Caco-2 (cell line): Measurements from ENCODE around the gene SLC4A5. TPM values are rescaled to one million over a fixed set of nuclear protein-coding genes. Genes with fewer than 3 reads are reported as not detected.

ENCODE experiments used
- BruUV-seq: library from RNA; stranded (reverse); fragments of 400-500 nt; replicated peaks from 2 replicates; lab custom pipeline; 2021; lab: Mats Ljungman, UMichigan
- CTCF ChIA-PET: fragments of 300-600 bp; sonication (Branson Sonifier 250); formaldehyde crosslinking; loops from one replicate; lab custom pipeline; 2022; ENCODE audit warnings: antibody characterized with exemption; lab: Charles Lee
- POLR2A ChIA-PET: fragments of 300-600 bp; sonication (Branson Sonifier 250); formaldehyde crosslinking; loops from one replicate; lab custom pipeline; 2022; ENCODE audit warnings: antibody characterized with exemption; lab: Charles Lee
- DNase-seq, 2 experiments: peaks; one replicate each; pipeline versions ENCODE4 v3.0.0 to v3.0.0-alpha.2; 2020 to 2022
- H3K27me3 ChIP-seq: replicated peaks from 2 replicates; pipeline ENCODE4 v1.6.0; 2011; ENCODE audit warnings: low read length; ENCODE audit not compliant: control insufficient read depth, insufficient read depth
- H3K36me3 ChIP-seq: 2 replicates; pipeline ENCODE4 v1.5.1; 2011; ENCODE audit warnings: low read length; ENCODE audit not compliant: control insufficient read depth, insufficient read depth
- H3K4me1 ChIP-seq: fragments of 250-450 bp; sonication (Bioruptor Pico); 2 replicates; pipeline ENCODE4 v1.5.1; 2020; ENCODE audit warnings: mild to moderate bottlenecking
- H3K4me3 ChIP-seq: 2 replicates; pipeline ENCODE4 v1.5.1; 2011; ENCODE audit warnings: low read depth, mild to moderate bottlenecking, control low read depth, low read length
- H3K9me3 ChIP-seq: fragments of 250-450 bp; sonication (Bioruptor Pico); 2 replicates; pipeline ENCODE4 v1.5.1; 2020; ENCODE audit warnings: mild to moderate bottlenecking, moderate library complexity
- H3K27ac Mint-ChIP-seq: one replicate; pipeline ENCODE4 v1.8.0; 2022; ENCODE audit warnings: mixed read lengths; ENCODE audit not compliant: unreplicated experiment
- H3K27me3 Mint-ChIP-seq: one replicate; pipeline ENCODE4 v1.8.0; 2022; ENCODE audit warnings: mixed read lengths; ENCODE audit not compliant: insufficient read depth, unreplicated experiment
- H3K36me3 Mint-ChIP-seq: one replicate; pipeline ENCODE4 v1.8.0; 2022; ENCODE audit warnings: mild to moderate bottlenecking, mixed read lengths; ENCODE audit not compliant: insufficient read depth, unreplicated experiment
- H3K4me1 Mint-ChIP-seq: one replicate; pipeline ENCODE4 v1.8.0; 2022; ENCODE audit warnings: low read depth, mixed read lengths; ENCODE audit not compliant: unreplicated experiment
- H3K4me3 Mint-ChIP-seq: one replicate; pipeline ENCODE4 v1.8.0; 2022; ENCODE audit warnings: mild to moderate bottlenecking, moderate library complexity, mixed read lengths; ENCODE audit not compliant: unreplicated experiment
- H3K9me3 Mint-ChIP-seq: one replicate; pipeline ENCODE4 v1.8.0; 2022; ENCODE audit warnings: mixed read lengths; ENCODE audit not compliant: unreplicated experiment
- intact Hi-C: fragments of 100-400 bp; cut with micrococcal nuclease; formaldehyde crosslinking; loops from one replicate; pipeline ENCODE4 v1.10.0; 2022; ENCODE audit not compliant: unreplicated experiment
- total RNA-seq: library from RNA; stranded (reverse); gene quantifications from 2 replicates; pipeline ENCODE4 v1.2.3, GENCODE V29; 2022
- TF ChIP-seq, protein P1 (sequence below), 2 experiments: fragments of 200-600 bp in 1 of 2; IDR thresholded peaks; 1 replicate in 1 of 2; 2 replicates in 1 of 2; pipeline versions ENCODE4 v1.5.1 to v1.8.0; 2011 to 2022; ENCODE audit warnings: antibody characterized with exemption in 1 of 2, control low read depth in 1 of 2, inconsistent platforms in 1 of 2, low read depth in 1 of 2, low read length in 1 of 2, mild to moderate bottlenecking in 1 of 2, moderate library complexity in 1 of 2; ENCODE audit not compliant: insufficient read depth in 1 of 2, severe bottlenecking in 1 of 2, unreplicated experiment in 1 of 2

Gene SLC4A5
- total RNA-seq, 1 experiment from 2014 or later = 2.2 TPM

- Mint-ChIP-seq H3K27ac (no peak overlapping the region), H3K4me3 (no peak overlapping the region), H3K27me3 (no peaks in the 10 kb centered on the region), H3K4me1 (no peaks in the 10 kb centered on the region), H3K36me3 (no peaks in the 10 kb centered on the region), H3K9me3 (no peaks in the 10 kb centered on the region)
- no peak for DNase-seq
- ChIA-PET CTCF (interaction anchor here (0.6 to 1.4 kb wide), 2 partner anchors 83 to 140 kb away, joined by 3 read pairs; no protein-coding TSS in a partner anchor), POLR2A (no interaction called here)
- no peaks in the 10 kb centered on the region for H3K27me3 ChIP-seq
- no peaks in the 10 kb centered on the region for H3K9me3 ChIP-seq
- TF ChIP-seq, protein P1, sequence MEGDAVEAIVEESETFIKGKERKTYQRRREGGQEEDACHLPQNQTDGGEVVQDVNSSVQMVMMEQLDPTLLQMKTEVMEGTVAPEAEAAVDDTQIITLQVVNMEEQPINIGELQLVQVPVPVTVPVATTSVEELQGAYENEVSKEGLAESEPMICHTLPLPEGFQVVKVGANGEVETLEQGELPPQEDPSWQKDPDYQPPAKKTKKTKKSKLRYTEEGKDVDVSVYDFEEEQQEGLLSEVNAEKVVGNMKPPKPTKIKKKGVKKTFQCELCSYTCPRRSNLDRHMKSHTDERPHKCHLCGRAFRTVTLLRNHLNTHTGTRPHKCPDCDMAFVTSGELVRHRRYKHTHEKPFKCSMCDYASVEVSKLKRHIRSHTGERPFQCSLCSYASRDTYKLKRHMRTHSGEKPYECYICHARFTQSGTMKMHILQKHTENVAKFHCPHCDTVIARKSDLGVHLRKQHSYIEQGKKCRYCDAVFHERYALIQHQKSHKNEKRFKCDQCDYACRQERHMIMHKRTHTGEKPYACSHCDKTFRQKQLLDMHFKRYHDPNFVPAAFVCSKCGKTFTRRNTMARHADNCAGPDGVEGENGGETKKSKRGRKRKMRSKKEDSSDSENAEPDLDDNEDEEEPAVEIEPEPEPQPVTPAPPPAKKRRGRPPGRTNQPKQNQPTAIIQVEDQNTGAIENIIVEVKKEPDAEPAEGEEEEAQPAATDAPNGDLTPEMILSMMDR (IDR thresholded peaks at IDR 0.05; ENCODE audit: insufficient read depth in 1 of 2, low read depth in 1 of 2, low read length in 1 of 2, severe bottlenecking in 1 of 2, unreplicated experiment in 1 of 2) = no peak
- no peaks in the 10 kb centered on the region for H3K4me1 ChIP-seq
- no peaks in the 10 kb centered on the region for H3K36me3 ChIP-seq
- no TSS peak for BruUV-seq
- H3K4me3 ChIP-seq = no peak overlapping the region
- intact Hi-C loops = loop anchor here (5.0 kb wide), 3 partner anchors 140 to 335 kb away; no protein-coding TSS in a partner anchor
These were observed 91.2 kb downstream of the SLC4A5 start for GRCh38 chr2:74252036-74252435.

GRCh38 chr2:74250189-74250631 is 93.0 kb downstream of the SLC4A5 start:
- intact Hi-C loops = loop anchor here (1.0 to 5.0 kb wide), 5 partner anchors 11 to 337 kb away; no protein-coding TSS in a partner anchor
- H3K36me3 Mint-ChIP-seq = no peaks in the 10 kb centered on the region
- peak; percentile 44 to 55 for DNase-seq
- Histone ChIP-seq H3K4me3 (no peak overlapping the region), H3K4me1 (no peaks in the 10 kb centered on the region), H3K36me3 (no peaks in the 10 kb centered on the region; the same call in 1 of the 2 replicates), H3K27me3 (no peaks in the 10 kb centered on the region), H3K9me3 (no peaks in the 10 kb centered on the region)
- no peak overlapping the region for H3K4me3 Mint-ChIP-seq
- ChIA-PET CTCF (interaction anchor here (0.6 to 1.7 kb wide), 14 partner anchors 9 to 319 kb away, joined by 3 to 31 read pairs (median 4); partner anchors contain the start of gene MOB1A), POLR2A (no interaction called here)
- H3K27ac Mint-ChIP-seq = no peak overlapping the region
- no peaks in the 10 kb centered on the region for H3K27me3 Mint-ChIP-seq
- TF ChIP-seq, protein P1 (IDR thresholded peaks at IDR 0.05; ENCODE audit: insufficient read depth in 1 of 2, low read depth in 1 of 2, low read length in 1 of 2, severe bottlenecking in 1 of 2, unreplicated experiment in 1 of 2) = peak; percentile 85 to 86
- H3K4me1 Mint-ChIP-seq = no peaks in the 10 kb centered on the region
- BruUV-seq = no TSS peak
- no peaks in the 10 kb centered on the region for H3K9me3 Mint-ChIP-seq

GRCh38 chr2:74249406-74250122 is 93.7 kb downstream of the SLC4A5 start:
- TF ChIP-seq, protein P1 (IDR thresholded peaks at IDR 0.05; ENCODE audit: insufficient read depth in 1 of 2, low read depth in 1 of 2, low read length in 1 of 2, severe bottlenecking in 1 of 2, unreplicated experiment in 1 of 2) = no peak
- Mint-ChIP-seq H3K4me1 (no peaks in the 10 kb centered on the region), H3K4me3 (no peak overlapping the region), H3K9me3 (no peaks in the 10 kb centered on the region), H3K27ac (no peak overlapping the region), H3K36me3 (no peaks in the 10 kb centered on the region), H3K27me3 (no peaks in the 10 kb centered on the region)
- CTCF ChIA-PET = interaction anchor here (0.6 to 1.7 kb wide), 13 partner anchors 9 to 320 kb away, joined by 3 to 31 read pairs (median 4); partner anchors contain the start of gene MOB1A
- intact Hi-C loops = loop anchor here (1.0 to 5.0 kb wide), 5 partner anchors 12 to 338 kb away; no protein-coding TSS in a partner anchor
- Histone ChIP-seq H3K9me3 (no peaks in the 10 kb centered on the region), H3K4me1 (no peaks in the 10 kb centered on the region), H3K36me3 (no peaks in the 10 kb centered on the region; the same call in 1 of the 2 replicates), H3K4me3 (no peak overlapping the region), H3K27me3 (no peaks in the 10 kb centered on the region)
- DNase-seq = no peak
- POLR2A ChIA-PET = no interaction called here
- BruUV-seq = no TSS peak
